B cell (primary cell): ENCODE results near the gene TMEM260. TPM values are rescaled to one million over a fixed set of nuclear protein-coding genes. Genes with fewer than 3 reads are reported as not detected.

ENCODE experiments used
- ATAC-seq: fragments of 200-7000 bp; cut with Tn5 transposase; one replicate; pipeline ENCODE4 v1.10.0; 2021; ENCODE audit warnings: low read depth, mild to moderate bottlenecking, moderate number of reproducible peaks, moderate library complexity
- CTCF ChIA-PET: fragments of 350-600 bp; sonication (Branson Sonifier 250); formaldehyde crosslinking; loops from one replicate; lab custom pipeline; 2021; ENCODE audit warnings: antibody characterized with exemption, inconsistent platforms; lab: Charles Lee
- POLR2A ChIA-PET: fragments of 350-600 bp; sonication (Branson Sonifier 250); formaldehyde crosslinking; loops from one replicate; lab custom pipeline; 2021; ENCODE audit warnings: antibody characterized with exemption; lab: Charles Lee
- DNase-seq: peaks from one replicate; pipeline ENCODE4 v3.0.0; 2013
- H2AFZ ChIP-seq: 2 replicates; pipeline ENCODE4 v1.6.1; 2012; ENCODE audit warnings: mild to moderate bottlenecking, low read depth, low read length; ENCODE audit not compliant: insufficient read depth, poor library complexity, severe bottlenecking
- H3K27ac ChIP-seq, 2 donors: 1 replicate in 1 of 2; 2 replicates in 1 of 2; pipeline ENCODE4 v1.5.1; 2012 to 2013; ENCODE audit warnings: low read length in 2 of 2, mild to moderate bottlenecking in 2 of 2, moderate library complexity in 1 of 2
- H3K27me3 ChIP-seq, 4 experiments: fragments of 200-600 bp in 1 of 4; sonication (generic) in 1 of 4; replicated peaks in 1 of 4; 1 replicate in 2 of 4; 2 replicates in 2 of 4; pipeline versions ENCODE4 v1.6.1 to v1.7.0; 2013 to 2016; ENCODE audit warnings: low read length in 3 of 4, mild to moderate bottlenecking in 2 of 4, mixed read lengths in 1 of 4, moderate library complexity in 1 of 4; ENCODE audit not compliant: insufficient read depth in 4 of 4, control insufficient read depth in 3 of 4; ENCODE audit errors: control extremely low read depth in 1 of 4
- H3K36me3 ChIP-seq, 2 experiments: replicated peaks in 1 of 2; 1 replicate in 1 of 2; 2 replicates in 1 of 2; pipeline versions ENCODE4 v1.6.1 to v1.7.1; 2013; ENCODE audit warnings: low read length in 1 of 2; ENCODE audit not compliant: insufficient read depth in 2 of 2, control insufficient read depth in 1 of 2; ENCODE audit errors: control extremely low read depth in 1 of 2, extremely low read depth in 1 of 2
- H3K4me1 ChIP-seq, 2 donors: fragments of 200-600 bp in 1 of 2; sonication (generic) in 1 of 2; 1 replicate in 1 of 2; 2 replicates in 1 of 2; pipeline versions ENCODE4 v1.5.1 to v1.6.1; 2013 to 2017; ENCODE audit warnings: low read length in 2 of 2; ENCODE audit not compliant: control insufficient read depth in 2 of 2, insufficient read depth in 2 of 2
- H3K4me2 ChIP-seq: replicated peaks from 2 replicates; pipeline ENCODE3; 2012; ENCODE audit warnings: mild to moderate bottlenecking, low read depth, low read length; ENCODE audit not compliant: poor library complexity, severe bottlenecking
- H3K4me3 ChIP-seq, 5 experiments: fragments of 200-600 bp in 1 of 5; sonication (generic) in 1 of 5; 1 replicate in 3 of 5; 2 replicates in 2 of 5; pipeline versions ENCODE4 v1.5.1 to v1.7.0; 2011 to 2016; ENCODE audit warnings: low read length in 4 of 5, mild to moderate bottlenecking in 4 of 5, low read depth in 2 of 5, control low read depth in 1 of 5, moderate library complexity in 1 of 5; ENCODE audit not compliant: insufficient read depth in 1 of 5; ENCODE audit errors: control extremely low read depth in 1 of 5, extremely low read depth in 1 of 5
- H3K79me2 ChIP-seq: fragments of 200-600 bp; sonication (generic); one replicate; pipeline ENCODE4 v1.6.0; 2016; ENCODE audit warnings: low read length; ENCODE audit not compliant: control insufficient read depth, insufficient read depth
- H3K9ac ChIP-seq: fragments of 200-600 bp; sonication (generic); 2 replicates; pipeline ENCODE4 v1.6.1; 2017; ENCODE audit warnings: mild to moderate bottlenecking, low read length, moderate library complexity
- H3K9me3 ChIP-seq, 3 donors: one replicate each; pipeline versions ENCODE4 v1.6.1 to v1.7.1; 2013; ENCODE audit warnings: low read length in 2 of 3; ENCODE audit not compliant: control insufficient read depth in 2 of 3, insufficient read depth in 1 of 3; ENCODE audit errors: control extremely low read depth in 1 of 3
- H4K20me1 ChIP-seq: 2 replicates; pipeline ENCODE4 v1.6.0; 2012; ENCODE audit warnings: mild to moderate bottlenecking, low read length; ENCODE audit not compliant: insufficient read depth, control insufficient read depth, poor library complexity, severe bottlenecking
- H3K27ac Mint-ChIP-seq: one replicate; pipeline ENCODE4 v1.8.0; 2021; ENCODE audit warnings: mixed read lengths
- H3K27me3 Mint-ChIP-seq: one replicate; pipeline ENCODE4 v1.8.0; 2021; ENCODE audit warnings: mixed read lengths
- H3K4me1 Mint-ChIP-seq: one replicate; pipeline ENCODE4 v1.8.0; 2021; ENCODE audit warnings: mixed read lengths
- H3K4me3 Mint-ChIP-seq: one replicate; pipeline ENCODE4 v1.8.0; 2021; ENCODE audit warnings: mixed read lengths
- H3K9me3 Mint-ChIP-seq: one replicate; pipeline ENCODE4 v1.8.0; 2022; ENCODE audit warnings: mixed read lengths; ENCODE audit not compliant: insufficient read depth
- EZH2 ChIP-seq: IDR thresholded peaks from 2 replicates; pipeline ENCODE4 v1.6.1; 2012; ENCODE audit warnings: borderline replicate concordance, low read depth, mild to moderate bottlenecking, moderate library complexity, low read length; ENCODE audit not compliant: insufficient read depth, poor library complexity, severe bottlenecking
- WGBS: methylation state at CpG from one replicate; pipeline ENCODE4 v1.1.5; 2013; ENCODE audit warnings: missing lambda C conversion rate; ENCODE audit not compliant: insufficient coverage; 5-methylcytosine and 5-hydroxymethylcytosine counted together
- intact Hi-C: fragments of 100-400 bp; cut with micrococcal nuclease; formaldehyde crosslinking; loops from one replicate; pipeline ENCODE4 v1.10.0; 2022
- polyA plus RNA-seq: library from polyadenylated mRNA; depleted of rRNA; stranded (reverse); fragments of >200 nt; gene quantifications from 2 replicates; pipeline ENCODE4 v1.2.3, GENCODE V29; 2012
- total RNA-seq, 2 donors: library from RNA; stranded (reverse); fragments of 120-200 nt in 1 of 2; gene quantifications; 1 replicate in 1 of 2; 2 replicates in 1 of 2; pipeline versions ENCODE4 v1.2.3 to v1.2.4, GENCODE V29; 2013 to 2022
- TF ChIP-seq, protein P1 (sequence below): fragments of 200-600 bp; IDR thresholded peaks from one replicate; pipeline ENCODE4 v1.8.0; 2022; ENCODE audit warnings: antibody characterized with exemption, mild to moderate bottlenecking

Gene TMEM260
- total and polyA plus RNA-seq, 2 donors (not counting 1 experiment from before 2014, with no cell fraction given), result 14.2 to 33.9 TPM

DNA sequence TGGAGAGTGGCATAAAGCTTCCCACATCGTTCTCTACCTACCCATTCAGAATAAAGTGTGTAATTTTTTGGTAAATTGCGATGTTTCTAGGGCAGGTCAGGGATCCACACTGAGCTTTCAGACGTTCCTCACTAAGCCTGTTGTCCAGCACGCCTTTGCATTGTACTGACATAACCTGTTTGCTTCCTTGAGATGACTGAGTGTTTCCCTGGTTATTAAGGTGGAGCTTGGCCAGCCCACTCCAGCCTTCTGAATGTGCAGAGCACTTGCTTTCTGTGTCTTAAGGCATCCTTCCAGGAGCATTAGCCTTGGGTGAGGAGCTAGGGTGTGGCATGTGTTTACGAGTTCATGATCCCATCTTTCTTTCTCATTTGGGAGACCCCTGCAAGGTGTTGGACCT, 96.4 kb downstream of the TMEM260 start:
- H3K27ac ChIP-seq, result no peak overlapping the region
- DNase-seq, result no peak
- TF ChIP-seq, protein P1, sequence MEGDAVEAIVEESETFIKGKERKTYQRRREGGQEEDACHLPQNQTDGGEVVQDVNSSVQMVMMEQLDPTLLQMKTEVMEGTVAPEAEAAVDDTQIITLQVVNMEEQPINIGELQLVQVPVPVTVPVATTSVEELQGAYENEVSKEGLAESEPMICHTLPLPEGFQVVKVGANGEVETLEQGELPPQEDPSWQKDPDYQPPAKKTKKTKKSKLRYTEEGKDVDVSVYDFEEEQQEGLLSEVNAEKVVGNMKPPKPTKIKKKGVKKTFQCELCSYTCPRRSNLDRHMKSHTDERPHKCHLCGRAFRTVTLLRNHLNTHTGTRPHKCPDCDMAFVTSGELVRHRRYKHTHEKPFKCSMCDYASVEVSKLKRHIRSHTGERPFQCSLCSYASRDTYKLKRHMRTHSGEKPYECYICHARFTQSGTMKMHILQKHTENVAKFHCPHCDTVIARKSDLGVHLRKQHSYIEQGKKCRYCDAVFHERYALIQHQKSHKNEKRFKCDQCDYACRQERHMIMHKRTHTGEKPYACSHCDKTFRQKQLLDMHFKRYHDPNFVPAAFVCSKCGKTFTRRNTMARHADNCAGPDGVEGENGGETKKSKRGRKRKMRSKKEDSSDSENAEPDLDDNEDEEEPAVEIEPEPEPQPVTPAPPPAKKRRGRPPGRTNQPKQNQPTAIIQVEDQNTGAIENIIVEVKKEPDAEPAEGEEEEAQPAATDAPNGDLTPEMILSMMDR, result no peak
- no peak for TF ChIP-seq EZH2
- ChIA-PET CTCF (interaction anchor here (0.7 kb wide), 1 partner anchor 72 kb away, joined by 3 read pairs; no protein-coding TSS in a partner anchor), POLR2A (no interaction called here)
- no peaks in the 10 kb centered on the region for H3K4me1 ChIP-seq
- H2AFZ ChIP-seq, result no peak overlapping the region
- H3K9ac ChIP-seq, result no peak overlapping the region
- peaks cover 0 to 3% (median 0%) of the 10 kb centered on the region in 3 donors for H3K9me3 ChIP-seq
- no peaks in the 10 kb centered on the region for H3K9me3 Mint-ChIP-seq
- intact Hi-C loops, result no loop called here
- H3K4me3 ChIP-seq, result no peak overlapping the region
- H3K36me3 ChIP-seq, result no peaks in the 10 kb centered on the region
- H3K4me2 ChIP-seq, result no peak overlapping the region
- ATAC-seq, result no peak
- H3K27me3 ChIP-seq, result no peaks in the 10 kb centered on the region
- WGBS, result 80% methylated on average over 2 of the region's 5 CpGs
- no peaks in the 10 kb centered on the region for H4K20me1 ChIP-seq
- H3K4me3 Mint-ChIP-seq, result no peak overlapping the region
- H3K27ac Mint-ChIP-seq, result no peak overlapping the region
- H3K27me3 Mint-ChIP-seq, result no peaks in the 10 kb centered on the region
- no peaks in the 10 kb centered on the region for H3K4me1 Mint-ChIP-seq
- no peaks in the 10 kb centered on the region for H3K79me2 ChIP-seq

DNA sequence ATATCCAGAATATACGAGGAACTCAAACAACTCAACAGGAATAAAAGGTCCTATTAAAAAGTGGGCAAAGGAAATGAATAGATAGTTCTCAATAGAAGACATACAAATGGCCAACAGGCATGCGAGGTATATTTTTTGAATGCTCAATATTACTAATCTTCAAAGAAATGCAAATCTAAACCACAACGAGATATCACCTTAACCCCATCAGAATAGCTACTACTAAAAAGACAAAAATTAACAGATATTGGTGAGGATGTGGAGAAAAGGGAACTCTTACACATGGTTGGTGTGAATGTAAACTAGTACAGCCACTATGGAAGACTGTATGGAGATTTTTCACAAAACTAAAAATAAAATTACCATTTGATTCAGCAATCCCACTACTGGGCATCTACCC, 99.2 kb downstream of the TMEM260 start:
- H3K4me3 Mint-ChIP-seq, result no peak overlapping the region
- TF ChIP-seq, protein P1, result no peak
- TF ChIP-seq EZH2, result no peak
- WGBS, result no CpG with 5 or more reads among the region's 3 CpGs
- ChIA-PET POLR2A (no interaction called here), CTCF (no interaction called here)
- Histone ChIP-seq H4K20me1 (no peaks in the 10 kb centered on the region), H3K79me2 (no peaks in the 10 kb centered on the region), H3K9me3 (peaks cover 0 to 3% (median 0%) of the 10 kb centered on the region in 3 donors), H2AFZ (no peak overlapping the region), H3K4me1 (no peaks in the 10 kb centered on the region), H3K9ac (no peak overlapping the region), H3K36me3 (no peaks in the 10 kb centered on the region), H3K27ac (no peak overlapping the region), H3K4me3 (no peak overlapping the region), H3K4me2 (no peak overlapping the region), H3K27me3 (no peaks in the 10 kb centered on the region)
- DNase-seq (no peak), ATAC-seq (no peak)
- H3K9me3 Mint-ChIP-seq, result no peaks in the 10 kb centered on the region
- no peaks in the 10 kb centered on the region for H3K4me1 Mint-ChIP-seq
- intact Hi-C loops, result no loop called here
- no peak overlapping the region for H3K27ac Mint-ChIP-seq
- H3K27me3 Mint-ChIP-seq, result no peaks in the 10 kb centered on the region
